ENCODE data around the gene IFI27L1. TPM values are rescaled to one million over a fixed set of nuclear protein-coding genes. Genes with fewer than 3 reads are reported as not detected.

Gene IFI27L1
- total RNA-seq, 3 donors from 2014 or later (not counting 1 experiment from before 2014, with no cell fraction given) = 10.1 to 15.1 (median 12.1) TPM

DNA sequence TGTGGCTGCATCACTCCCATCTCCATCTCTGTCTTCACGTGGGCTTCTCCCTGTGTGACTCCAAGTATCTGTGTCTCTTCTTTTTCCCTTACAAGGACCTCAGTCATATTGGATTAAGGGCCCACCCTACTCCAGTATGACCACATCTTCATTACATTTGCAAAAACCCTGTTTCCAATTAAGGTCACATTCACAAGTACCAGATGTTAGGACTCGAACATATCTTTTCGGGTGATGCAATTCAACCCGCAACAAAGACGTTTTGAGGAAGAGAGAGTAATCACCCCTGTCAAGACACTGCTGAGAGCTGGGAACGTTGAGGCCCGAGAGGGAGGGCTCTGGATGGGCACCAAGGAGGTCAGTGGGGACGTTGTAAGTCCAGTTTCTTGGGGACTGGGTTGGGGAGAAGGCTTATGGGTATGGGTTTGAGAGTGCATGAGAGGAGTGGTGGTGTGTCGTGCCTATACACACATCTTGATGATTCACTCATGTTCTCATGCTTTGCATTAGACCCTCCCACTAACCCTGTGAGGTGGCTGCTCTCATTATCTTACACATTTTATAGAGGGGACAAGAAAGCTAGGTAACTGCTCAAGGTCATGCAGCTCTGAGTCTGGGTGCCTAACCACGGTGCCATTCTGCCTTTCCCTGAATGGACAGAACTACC lies 17.3 kb downstream of the IFI27L1 start:
- DNase-seq (no peak), ATAC-seq (no peak)
- Histone ChIP-seq H3K27ac (ENCODE audit: low read length) (no peak overlapping the region), H3K27me3 (ENCODE audit: control insufficient read depth, insufficient read depth, low read length) (no peaks in the 10 kb centered on the region), H3K4me1 (ENCODE audit: control insufficient read depth, insufficient read depth, low read length) (no peaks in the 10 kb centered on the region), H3K9me3 (ENCODE audit: control insufficient read depth, insufficient read depth, low read length) (no peaks in the 10 kb centered on the region), H3K36me3 (ENCODE audit: control insufficient read depth, insufficient read depth, low read length) (no peaks in the 10 kb centered on the region), H3K4me3 (ENCODE audit: low read length) (no peak overlapping the region)
- no peak overlapping the region for H3K27ac Mint-ChIP-seq
- no peaks in the 10 kb centered on the region for H3K36me3 Mint-ChIP-seq
- no peaks in the 10 kb centered on the region for H3K4me1 Mint-ChIP-seq
- H3K4me3 Mint-ChIP-seq = no peak overlapping the region
- intact Hi-C loops (cut with micrococcal nuclease) = no loop called here
- TF ChIP-seq CTCF (IDR thresholded peaks at IDR 0.05) = no peak
- no peaks in the 10 kb centered on the region for H3K27me3 Mint-ChIP-seq (ENCODE audit: low read depth in 2 of 2)
- 75% methylated on average over 10 of the region's 10 CpGs for WGBS (ENCODE audit: insufficient coverage)
- H3K9me3 Mint-ChIP-seq = no peaks in the 10 kb centered on the region

- intact Hi-C loops (cut with micrococcal nuclease) = no loop called here
- H3K4me1 ChIP-seq (ENCODE audit: control insufficient read depth, insufficient read depth, low read length) = no peaks in the 10 kb centered on the region
- DNase-seq (no peak), ATAC-seq (no peak)
- Mint-ChIP-seq H3K4me3 (no peak overlapping the region), H3K36me3 (no peaks in the 10 kb centered on the region), H3K4me1 (no peaks in the 10 kb centered on the region), H3K9me3 (no peaks in the 10 kb centered on the region), H3K27me3 (ENCODE audit: low read depth in 2 of 2) (no peaks in the 10 kb centered on the region), H3K27ac (no peak overlapping the region)
- no peak for TF ChIP-seq CTCF (IDR thresholded peaks at IDR 0.05)
- WGBS (ENCODE audit: insufficient coverage) = 81% methylated on average over 6 of the region's 6 CpGs
- H3K9me3 ChIP-seq (ENCODE audit: control insufficient read depth, insufficient read depth, low read length) = no peaks in the 10 kb centered on the region
- no peaks in the 10 kb centered on the region for H3K36me3 ChIP-seq (ENCODE audit: control insufficient read depth, insufficient read depth, low read length)
- H3K4me3 ChIP-seq (ENCODE audit: low read length) = no peak overlapping the region
- no peaks in the 10 kb centered on the region for H3K27me3 ChIP-seq (ENCODE audit: control insufficient read depth, insufficient read depth, low read length)
- H3K27ac ChIP-seq (ENCODE audit: low read length) = no peak overlapping the region
Observed at GRCh38 chr14:94099006-94099405, 17.9 kb downstream of the IFI27L1 start.

- DNase-seq (no peak), ATAC-seq (no peak)
- H3K36me3 ChIP-seq (ENCODE audit: control insufficient read depth, insufficient read depth, low read length) = no peaks in the 10 kb centered on the region
- H3K9me3 Mint-ChIP-seq = no peaks in the 10 kb centered on the region
- no peaks in the 10 kb centered on the region for H3K9me3 ChIP-seq (ENCODE audit: control insufficient read depth, insufficient read depth, low read length)
- no peak overlapping the region for H3K4me3 ChIP-seq (ENCODE audit: low read length)
- H3K4me1 Mint-ChIP-seq = no peaks in the 10 kb centered on the region
- no peaks in the 10 kb centered on the region for H3K36me3 Mint-ChIP-seq
- H3K27ac Mint-ChIP-seq = no peak overlapping the region
- H3K27me3 ChIP-seq (ENCODE audit: control insufficient read depth, insufficient read depth, low read length) = no peaks in the 10 kb centered on the region
- no peak for TF ChIP-seq CTCF (IDR thresholded peaks at IDR 0.05)
- 94% methylated on average over 4 of the region's 4 CpGs for WGBS (ENCODE audit: insufficient coverage)
- H3K27ac ChIP-seq (ENCODE audit: low read length) = no peak overlapping the region
- no peaks in the 10 kb centered on the region for H3K27me3 Mint-ChIP-seq (ENCODE audit: low read depth in 2 of 2)
- no peaks in the 10 kb centered on the region for H3K4me1 ChIP-seq (ENCODE audit: control insufficient read depth, insufficient read depth, low read length)
- no peak overlapping the region for H3K4me3 Mint-ChIP-seq
- intact Hi-C loops (cut with micrococcal nuclease) = no loop called here
Observed at GRCh38 chr14:94100847-94101246, 19.7 kb downstream of the IFI27L1 start.

DNA sequence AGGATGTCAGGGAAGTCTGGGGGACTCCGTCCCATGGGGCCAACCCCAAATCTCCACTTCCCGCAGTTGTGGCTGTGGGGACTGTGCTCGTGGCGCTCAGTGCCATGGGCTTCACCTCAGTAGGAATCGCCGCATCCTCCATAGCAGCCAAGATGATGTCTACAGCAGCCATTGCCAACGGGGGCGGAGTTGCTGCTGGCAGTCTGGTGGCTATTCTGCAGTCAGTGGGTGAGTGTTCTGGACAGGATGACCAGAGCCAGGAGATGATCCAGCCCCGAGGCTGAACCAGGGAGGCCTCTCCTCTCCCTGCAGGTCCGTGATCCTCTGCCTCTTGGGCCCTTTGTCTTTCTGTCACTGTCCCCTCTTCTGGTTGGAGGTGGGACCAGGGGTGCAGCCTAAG lies 20.6 kb downstream of the IFI27L1 start:
- H3K4me3 Mint-ChIP-seq = no peak overlapping the region
- Histone ChIP-seq H3K36me3 (ENCODE audit: control insufficient read depth, insufficient read depth, low read length) (no peaks in the 10 kb centered on the region), H3K27me3 (ENCODE audit: control insufficient read depth, insufficient read depth, low read length) (no peaks in the 10 kb centered on the region), H3K4me3 (ENCODE audit: low read length) (no peak overlapping the region), H3K9me3 (ENCODE audit: control insufficient read depth, insufficient read depth, low read length) (no peaks in the 10 kb centered on the region), H3K27ac (ENCODE audit: low read length) (no peak overlapping the region), H3K4me1 (ENCODE audit: control insufficient read depth, insufficient read depth, low read length) (no peaks in the 10 kb centered on the region)
- no peak for TF ChIP-seq CTCF (IDR thresholded peaks at IDR 0.05)
- H3K36me3 Mint-ChIP-seq = no peaks in the 10 kb centered on the region
- no peak for ATAC-seq
- no peak for DNase-seq
- H3K4me1 Mint-ChIP-seq = no peaks in the 10 kb centered on the region
- WGBS (ENCODE audit: insufficient coverage) = 95% methylated on average over 10 of the region's 10 CpGs
- intact Hi-C loops (cut with micrococcal nuclease) = no loop called here
- H3K27ac Mint-ChIP-seq = no peak overlapping the region
- H3K27me3 Mint-ChIP-seq (ENCODE audit: low read depth in 2 of 2) = no peaks in the 10 kb centered on the region
- H3K9me3 Mint-ChIP-seq = no peaks in the 10 kb centered on the region

Data from natural killer cell (primary cell).